ENCODE measurements around the gene PIK3C2G. TPM values are rescaled to one million over a fixed set of nuclear protein-coding genes. Genes with fewer than 3 reads are reported as not detected.

The PIK3C2G gene
- total and polyA plus RNA-seq, 10 of the 15 experiments (the other 5 are each of a cell fraction or from before 2014, with no cell fraction given) = not detected

DNA sequence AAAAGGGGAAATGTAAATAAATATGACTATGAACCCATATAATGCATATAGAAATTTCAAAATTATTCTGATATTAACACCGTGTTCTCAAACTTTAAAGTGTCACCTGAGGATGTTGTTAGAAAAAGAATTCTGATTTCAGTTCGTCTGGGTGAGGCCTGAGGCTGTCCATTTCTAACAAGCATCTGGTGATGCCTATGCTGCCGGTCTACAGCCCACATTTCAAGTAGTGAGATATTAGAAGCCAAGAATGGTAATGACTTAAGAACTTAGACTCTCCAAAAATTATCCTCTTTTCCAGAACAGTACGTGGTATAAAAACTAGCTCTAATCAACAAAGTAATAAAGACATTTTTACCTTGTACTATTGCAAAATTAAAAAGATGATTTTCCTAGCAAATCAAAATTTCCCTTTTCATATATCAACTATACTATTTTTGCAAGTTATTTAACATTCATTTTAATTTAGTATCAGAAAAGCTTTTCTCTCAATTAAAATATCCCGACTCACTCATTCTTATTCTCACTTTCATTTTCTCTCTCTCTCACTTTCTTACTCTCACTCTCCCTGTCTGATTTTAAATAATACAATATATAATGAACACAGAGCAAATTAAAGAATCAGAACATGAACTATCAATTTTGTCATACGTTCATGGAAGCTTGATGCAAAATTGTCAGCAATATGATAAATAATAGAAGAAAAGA is 35.0 kb downstream of the PIK3C2G start:
- BruUV-seq (replicated peaks) = no TSS peak
- Histone ChIP-seq H3K36me3 (ENCODE audit: control insufficient read depth in 2 of 2, insufficient read depth in 2 of 2, low read length in 1 of 2) (no peaks in the 10 kb centered on the region), H3K4me1 (ENCODE audit: control insufficient read depth, insufficient read depth, low read length) (no peaks in the 10 kb centered on the region), H3K4me2 (ENCODE audit: control insufficient read depth, insufficient read depth) (no peak overlapping the region), H3K27me3 (replicated peaks in 1 of 2; ENCODE audit: control insufficient read depth in 2 of 2, insufficient read depth in 2 of 2, low read length in 1 of 2) (no peaks in the 10 kb centered on the region), H3K79me2 (ENCODE audit: control insufficient read depth, insufficient read depth, low read length) (no peaks in the 10 kb centered on the region), H4K20me1 (ENCODE audit: control insufficient read depth, insufficient read depth) (no peaks in the 10 kb centered on the region), H2AFZ (ENCODE audit: control insufficient read depth, low read depth, low read length) (no peak overlapping the region), H3K9me3 (replicated peaks; ENCODE audit: control insufficient read depth, insufficient read depth, low read length) (no peaks in the 10 kb centered on the region), H3K27ac (ENCODE audit: control insufficient read depth, insufficient read depth) (no peak overlapping the region), H3K4me3 (no peak overlapping the region), H3K9ac (ENCODE audit: control insufficient read depth, insufficient read depth, low read length) (no peak overlapping the region)
- ChIA-PET SMC1A (ENCODE audit: uncharacterized antibody, unreplicated experiment) (interaction anchor here (1.2 kb wide), 1 partner anchor 18 kb away, joined by 3 read pairs; no protein-coding TSS in a partner anchor), RAD21 (ENCODE audit: unreplicated experiment) (no interaction called here), POLR2A (no interaction called here), CTCF (no interaction called here)
- ATAC-seq = no peak
- no peak for FAIRE-seq
- 15% methylated on average over 6 of the region's 6 CpGs for WGBS (ENCODE audit: insufficient coverage, insufficient replicate concordance, low lambda C conversion rate, missing lambda C conversion rate)
- intact Hi-C loops (cut with micrococcal nuclease; ENCODE audit: unreplicated experiment) (no loop called here), in situ Hi-C loops (cut with MboI) (no loop called here)
- no peak for DNase-seq (ENCODE audit: low read depth, low spot score)
- TF ChIP-seq EP300 (IDR thresholded peaks at IDR 0.05; ENCODE audit: borderline replicate concordance in 1 of 2, control insufficient read depth in 1 of 2, low read depth in 2 of 2, low read length in 2 of 2) (no peak), RUNX3 (IDR thresholded peaks at IDR 0.05; ENCODE audit: low read length) (no peak), CBX5 (IDR thresholded peaks at IDR 0.05; ENCODE audit: low read depth) (no peak), RAD21 (IDR thresholded peaks at IDR 0.05; ENCODE audit: insufficient read depth, low read depth, low read length) (no peak), NBN (IDR thresholded peaks at IDR 0.05) (no peak), MYC (IDR thresholded peaks at IDR 0.05; ENCODE audit: insufficient read depth, insufficient read length, insufficient replicate concordance, low read length, severe bottlenecking) (no peak), MEF2B (IDR thresholded peaks at IDR 0.05; ENCODE audit: partially characterized antibody, poor library complexity, severe bottlenecking) (no peak), BCL11A (IDR thresholded peaks at IDR 0.05; ENCODE audit: low read depth, low read length) (no peak), FOXK2 (IDR thresholded peaks at IDR 0.05) (no peak), PAX5 (IDR thresholded peaks at IDR 0.05; ENCODE audit: borderline replicate concordance, low read depth, low read length) (no peak), CHD4 (IDR thresholded peaks at IDR 0.05) (no peak), CEBPB (IDR thresholded peaks at IDR 0.05; ENCODE audit: borderline replicate concordance in 1 of 2, low read depth in 2 of 2, low read length in 2 of 2) (no peak), STAT1 (conservative IDR thresholded peaks at IDR 0.05) (no peak), EZH2 (IDR thresholded peaks at IDR 0.05; ENCODE audit: borderline replicate concordance, control insufficient read depth, low read depth, low read length) (no peak)
- TF ChIP-seq, protein P1, sequence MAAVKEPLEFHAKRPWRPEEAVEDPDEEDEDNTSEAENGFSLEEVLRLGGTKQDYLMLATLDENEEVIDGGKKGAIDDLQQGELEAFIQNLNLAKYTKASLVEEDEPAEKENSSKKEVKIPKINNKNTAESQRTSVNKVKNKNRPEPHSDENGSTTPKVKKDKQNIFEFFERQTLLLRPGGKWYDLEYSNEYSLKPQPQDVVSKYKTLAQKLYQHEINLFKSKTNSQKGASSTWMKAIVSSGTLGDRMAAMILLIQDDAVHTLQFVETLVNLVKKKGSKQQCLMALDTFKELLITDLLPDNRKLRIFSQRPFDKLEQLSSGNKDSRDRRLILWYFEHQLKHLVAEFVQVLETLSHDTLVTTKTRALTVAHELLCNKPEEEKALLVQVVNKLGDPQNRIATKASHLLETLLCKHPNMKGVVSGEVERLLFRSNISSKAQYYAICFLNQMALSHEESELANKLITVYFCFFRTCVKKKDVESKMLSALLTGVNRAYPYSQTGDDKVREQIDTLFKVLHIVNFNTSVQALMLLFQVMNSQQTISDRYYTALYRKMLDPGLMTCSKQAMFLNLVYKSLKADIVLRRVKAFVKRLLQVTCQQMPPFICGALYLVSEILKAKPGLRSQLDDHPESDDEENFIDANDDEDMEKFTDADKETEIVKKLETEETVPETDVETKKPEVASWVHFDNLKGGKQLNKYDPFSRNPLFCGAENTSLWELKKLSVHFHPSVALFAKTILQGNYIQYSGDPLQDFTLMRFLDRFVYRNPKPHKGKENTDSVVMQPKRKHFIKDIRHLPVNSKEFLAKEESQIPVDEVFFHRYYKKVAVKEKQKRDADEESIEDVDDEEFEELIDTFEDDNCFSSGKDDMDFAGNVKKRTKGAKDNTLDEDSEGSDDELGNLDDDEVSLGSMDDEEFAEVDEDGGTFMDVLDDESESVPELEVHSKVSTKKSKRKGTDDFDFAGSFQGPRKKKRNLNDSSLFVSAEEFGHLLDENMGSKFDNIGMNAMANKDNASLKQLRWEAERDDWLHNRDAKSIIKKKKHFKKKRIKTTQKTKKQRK (IDR thresholded peaks at IDR 0.05; ENCODE audit: low read depth, low read length) = no peak
- TF ChIP-seq, protein P2, sequence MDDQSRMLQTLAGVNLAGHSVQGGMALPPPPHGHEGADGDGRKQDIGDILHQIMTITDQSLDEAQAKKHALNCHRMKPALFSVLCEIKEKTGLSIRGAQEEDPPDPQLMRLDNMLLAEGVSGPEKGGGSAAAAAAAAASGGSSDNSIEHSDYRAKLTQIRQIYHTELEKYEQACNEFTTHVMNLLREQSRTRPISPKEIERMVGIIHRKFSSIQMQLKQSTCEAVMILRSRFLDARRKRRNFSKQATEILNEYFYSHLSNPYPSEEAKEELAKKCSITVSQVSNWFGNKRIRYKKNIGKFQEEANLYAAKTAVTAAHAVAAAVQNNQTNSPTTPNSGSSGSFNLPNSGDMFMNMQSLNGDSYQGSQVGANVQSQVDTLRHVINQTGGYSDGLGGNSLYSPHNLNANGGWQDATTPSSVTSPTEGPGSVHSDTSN (IDR thresholded peaks at IDR 0.05; ENCODE audit: insufficient replicate concordance, low read depth, low read length) = no peak
- TF ChIP-seq, protein P3, sequence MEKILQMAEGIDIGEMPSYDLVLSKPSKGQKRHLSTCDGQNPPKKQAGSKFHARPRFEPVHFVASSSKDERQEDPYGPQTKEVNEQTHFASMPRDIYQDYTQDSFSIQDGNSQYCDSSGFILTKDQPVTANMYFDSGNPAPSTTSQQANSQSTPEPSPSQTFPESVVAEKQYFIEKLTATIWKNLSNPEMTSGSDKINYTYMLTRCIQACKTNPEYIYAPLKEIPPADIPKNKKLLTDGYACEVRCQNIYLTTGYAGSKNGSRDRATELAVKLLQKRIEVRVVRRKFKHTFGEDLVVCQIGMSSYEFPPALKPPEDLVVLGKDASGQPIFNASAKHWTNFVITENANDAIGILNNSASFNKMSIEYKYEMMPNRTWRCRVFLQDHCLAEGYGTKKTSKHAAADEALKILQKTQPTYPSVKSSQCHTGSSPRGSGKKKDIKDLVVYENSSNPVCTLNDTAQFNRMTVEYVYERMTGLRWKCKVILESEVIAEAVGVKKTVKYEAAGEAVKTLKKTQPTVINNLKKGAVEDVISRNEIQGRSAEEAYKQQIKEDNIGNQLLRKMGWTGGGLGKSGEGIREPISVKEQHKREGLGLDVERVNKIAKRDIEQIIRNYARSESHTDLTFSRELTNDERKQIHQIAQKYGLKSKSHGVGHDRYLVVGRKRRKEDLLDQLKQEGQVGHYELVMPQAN (conservative IDR thresholded peaks at IDR 0.05) = no peak

All from GM12878 (cell line).